ENCODE measurements around the gene PLCXD3. TPM values are rescaled to one million over a fixed set of nuclear protein-coding genes. Genes with fewer than 3 reads are reported as not detected.

PLCXD3 gene
- total RNA-seq, 1 experiment from 2014 or later: not detected

DNA sequence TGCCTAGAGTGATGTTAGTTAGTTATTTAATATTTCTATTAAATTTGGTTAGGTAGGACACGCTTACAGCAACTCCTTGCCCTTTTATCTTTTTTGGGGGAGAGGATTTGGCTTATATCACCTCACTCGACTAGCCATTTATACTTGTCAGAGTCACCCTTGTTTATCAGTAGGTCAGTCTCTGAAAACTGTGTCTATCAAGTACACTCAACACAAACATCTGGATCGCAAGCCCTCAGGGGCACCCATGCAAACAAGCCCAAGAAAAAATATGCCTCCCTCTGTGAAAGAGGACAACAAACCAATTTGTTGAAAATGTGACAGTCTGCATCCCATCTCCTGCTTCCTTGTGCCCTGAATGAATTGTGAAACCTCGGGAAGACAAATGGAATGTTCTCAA lies 139.9 kb downstream of the PLCXD3 start:
- no peaks in the 10 kb centered on the region for H3K36me3 Mint-ChIP-seq (ENCODE audit: insufficient read depth, unreplicated experiment)
- POLR2A ChIA-PET: no interaction called here
- TF ChIP-seq, protein P1, sequence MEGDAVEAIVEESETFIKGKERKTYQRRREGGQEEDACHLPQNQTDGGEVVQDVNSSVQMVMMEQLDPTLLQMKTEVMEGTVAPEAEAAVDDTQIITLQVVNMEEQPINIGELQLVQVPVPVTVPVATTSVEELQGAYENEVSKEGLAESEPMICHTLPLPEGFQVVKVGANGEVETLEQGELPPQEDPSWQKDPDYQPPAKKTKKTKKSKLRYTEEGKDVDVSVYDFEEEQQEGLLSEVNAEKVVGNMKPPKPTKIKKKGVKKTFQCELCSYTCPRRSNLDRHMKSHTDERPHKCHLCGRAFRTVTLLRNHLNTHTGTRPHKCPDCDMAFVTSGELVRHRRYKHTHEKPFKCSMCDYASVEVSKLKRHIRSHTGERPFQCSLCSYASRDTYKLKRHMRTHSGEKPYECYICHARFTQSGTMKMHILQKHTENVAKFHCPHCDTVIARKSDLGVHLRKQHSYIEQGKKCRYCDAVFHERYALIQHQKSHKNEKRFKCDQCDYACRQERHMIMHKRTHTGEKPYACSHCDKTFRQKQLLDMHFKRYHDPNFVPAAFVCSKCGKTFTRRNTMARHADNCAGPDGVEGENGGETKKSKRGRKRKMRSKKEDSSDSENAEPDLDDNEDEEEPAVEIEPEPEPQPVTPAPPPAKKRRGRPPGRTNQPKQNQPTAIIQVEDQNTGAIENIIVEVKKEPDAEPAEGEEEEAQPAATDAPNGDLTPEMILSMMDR (IDR thresholded peaks at IDR 0.05; ENCODE audit: unreplicated experiment): no peak
- no peaks in the 10 kb centered on the region for H3K9me3 Mint-ChIP-seq (ENCODE audit: unreplicated experiment)
- H3K27ac Mint-ChIP-seq (ENCODE audit: low read depth, unreplicated experiment): no peak overlapping the region
- DNase-seq (ENCODE audit: unreplicated experiment): no peak
- CTCF ChIA-PET: no interaction called here
- H3K4me3 Mint-ChIP-seq (ENCODE audit: unreplicated experiment): no peak overlapping the region
- intact Hi-C loops (cut with micrococcal nuclease): no loop called here
- no TSS peak for BruUV-seq (replicated peaks)
- H3K27me3 Mint-ChIP-seq (ENCODE audit: insufficient read depth, unreplicated experiment): no peaks in the 10 kb centered on the region
- H3K4me1 Mint-ChIP-seq (ENCODE audit: insufficient read depth, unreplicated experiment): peaks cover 11% of the 10 kb centered on the region

DNA sequence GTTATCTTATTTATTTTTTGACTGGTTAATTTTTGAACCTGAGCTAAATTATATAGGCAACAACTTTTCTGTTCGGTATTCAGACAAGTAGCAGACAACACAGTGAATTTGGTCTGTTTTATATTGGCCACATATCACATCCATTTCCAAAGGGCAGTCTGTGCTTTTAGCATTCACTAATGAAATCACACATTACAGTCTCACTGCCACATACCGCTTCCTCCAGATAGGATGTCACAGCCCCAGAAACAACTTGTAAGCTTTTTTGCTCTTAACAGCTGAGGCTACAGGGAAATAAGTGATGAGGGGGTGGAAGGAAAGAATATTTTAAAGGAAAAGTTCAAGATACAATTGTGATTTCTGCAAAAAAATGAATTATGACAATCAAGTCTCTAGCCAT lies 140.6 kb downstream of the PLCXD3 start:
- POLR2A ChIA-PET: no interaction called here
- Mint-ChIP-seq H3K36me3 (ENCODE audit: insufficient read depth, unreplicated experiment) (no peaks in the 10 kb centered on the region), H3K9me3 (ENCODE audit: unreplicated experiment) (no peaks in the 10 kb centered on the region), H3K27me3 (ENCODE audit: insufficient read depth, unreplicated experiment) (no peaks in the 10 kb centered on the region), H3K27ac (ENCODE audit: low read depth, unreplicated experiment) (no peak overlapping the region), H3K4me1 (ENCODE audit: insufficient read depth, unreplicated experiment) (peaks cover 11% of the 10 kb centered on the region), H3K4me3 (ENCODE audit: unreplicated experiment) (no peak overlapping the region)
- DNase-seq (ENCODE audit: unreplicated experiment): no peak
- CTCF ChIA-PET: interaction anchor here (0.6 to 1.2 kb wide), 2 partner anchors 9 to 1393 kb away, joined by 3 to 5 read pairs; no protein-coding TSS in a partner anchor
- TF ChIP-seq, protein P1 (IDR thresholded peaks at IDR 0.05; ENCODE audit: unreplicated experiment): no peak
- intact Hi-C loops (cut with micrococcal nuclease): no loop called here
- BruUV-seq (replicated peaks): no TSS peak

DNA sequence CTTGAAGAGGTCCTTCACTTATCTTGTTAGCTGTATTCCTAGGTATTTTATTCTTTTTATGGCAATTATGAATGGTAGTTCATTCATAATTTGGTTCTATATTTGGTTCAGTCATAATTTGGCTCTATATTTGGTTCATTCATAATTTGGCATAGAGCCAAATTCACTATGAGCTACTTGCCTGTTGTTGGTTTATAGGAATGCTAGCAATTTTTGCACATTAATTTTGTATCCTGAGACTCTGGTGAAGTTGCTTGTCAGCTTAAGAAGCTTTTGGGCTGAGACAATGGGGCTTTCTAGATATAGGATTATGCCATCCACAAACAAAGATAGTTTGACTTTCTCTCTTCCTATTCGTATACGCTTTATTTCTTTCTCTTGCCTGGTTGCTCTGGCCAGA lies 142.2 kb downstream of the PLCXD3 start:
- POLR2A ChIA-PET: no interaction called here
- no peaks in the 10 kb centered on the region for H3K9me3 Mint-ChIP-seq (ENCODE audit: unreplicated experiment)
- TF ChIP-seq, protein P1 (IDR thresholded peaks at IDR 0.05; ENCODE audit: unreplicated experiment): no peak
- BruUV-seq (replicated peaks): no TSS peak
- no peaks in the 10 kb centered on the region for H3K27me3 Mint-ChIP-seq (ENCODE audit: insufficient read depth, unreplicated experiment)
- no peak overlapping the region for H3K4me3 Mint-ChIP-seq (ENCODE audit: unreplicated experiment)
- DNase-seq (ENCODE audit: unreplicated experiment): no peak
- no peaks in the 10 kb centered on the region for H3K36me3 Mint-ChIP-seq (ENCODE audit: insufficient read depth, unreplicated experiment)
- no peak overlapping the region for H3K27ac Mint-ChIP-seq (ENCODE audit: low read depth, unreplicated experiment)
- CTCF ChIA-PET: interaction anchor here (1.0 kb wide), 1 partner anchor 10 kb away, joined by 3 read pairs; no protein-coding TSS in a partner anchor
- intact Hi-C loops (cut with micrococcal nuclease): no loop called here
- H3K4me1 Mint-ChIP-seq (ENCODE audit: insufficient read depth, unreplicated experiment): peaks cover 11% of the 10 kb centered on the region

DNA sequence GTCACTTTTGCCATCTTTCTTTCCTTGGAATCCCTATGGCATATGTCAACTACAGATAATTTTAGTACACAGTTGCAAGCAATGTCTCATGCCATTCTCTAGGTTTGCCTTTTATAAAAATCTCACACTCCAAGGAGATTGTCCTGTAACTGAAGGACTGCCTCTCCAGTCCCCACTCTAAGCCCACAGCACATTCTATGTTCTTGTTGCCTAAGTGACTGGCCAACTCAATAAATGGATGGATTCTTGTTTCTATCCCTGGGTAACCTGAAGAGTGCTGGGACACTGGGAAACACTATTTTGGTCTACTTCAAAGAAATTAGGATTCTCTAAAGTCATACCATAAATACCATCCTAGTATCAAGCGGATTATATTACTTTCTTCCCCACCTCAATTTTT lies 145.0 kb downstream of the PLCXD3 start:
- H3K27ac Mint-ChIP-seq (ENCODE audit: low read depth, unreplicated experiment): no peak overlapping the region
- H3K4me1 Mint-ChIP-seq (ENCODE audit: insufficient read depth, unreplicated experiment): no peaks in the 10 kb centered on the region
- POLR2A ChIA-PET: no interaction called here
- DNase-seq (ENCODE audit: unreplicated experiment): no peak
- H3K36me3 Mint-ChIP-seq (ENCODE audit: insufficient read depth, unreplicated experiment): no peaks in the 10 kb centered on the region
- intact Hi-C loops (cut with micrococcal nuclease): no loop called here
- no TSS peak for BruUV-seq (replicated peaks)
- TF ChIP-seq, protein P1 (IDR thresholded peaks at IDR 0.05; ENCODE audit: unreplicated experiment): no peak
- no peaks in the 10 kb centered on the region for H3K27me3 Mint-ChIP-seq (ENCODE audit: insufficient read depth, unreplicated experiment)
- H3K4me3 Mint-ChIP-seq (ENCODE audit: unreplicated experiment): no peak overlapping the region
- H3K9me3 Mint-ChIP-seq (ENCODE audit: unreplicated experiment): no peaks in the 10 kb centered on the region
- CTCF ChIA-PET: interaction anchor here (0.6 kb wide), 1 partner anchor 15 kb away, joined by 3 read pairs; no protein-coding TSS in a partner anchor

Measured in MCF 10A (cell line).